HUES64 (cell line): Measurements from ENCODE around the gene PDE3A.

Experiments used
- H3K27ac ChIP-seq: 2 replicates; pipeline ENCODE4 v1.7.0; 2013; ENCODE audit warnings: low read depth, low read length, inconsistent platforms
- H3K27me3 ChIP-seq: 2 replicates; pipeline ENCODE4 v1.6.1; 2013; ENCODE audit warnings: mild to moderate bottlenecking, low read length; ENCODE audit not compliant: insufficient read depth
- H3K36me3 ChIP-seq: 2 replicates; pipeline ENCODE4 v1.6.1; 2013; ENCODE audit warnings: mild to moderate bottlenecking, low read length; ENCODE audit not compliant: insufficient read depth
- H3K4me1 ChIP-seq: 2 replicates; pipeline ENCODE4 v1.6.1; 2013; ENCODE audit warnings: mild to moderate bottlenecking, low read length, moderate library complexity; ENCODE audit not compliant: insufficient read depth
- H3K4me3 ChIP-seq: 2 replicates; pipeline ENCODE4 v1.5.1; 2013; ENCODE audit warnings: mild to moderate bottlenecking, low read length, moderate library complexity
- H3K9ac ChIP-seq: 2 replicates; pipeline ENCODE4 v1.6.1; 2013; ENCODE audit warnings: mild to moderate bottlenecking, low read depth, low read length
- H3K9me3 ChIP-seq: 2 replicates; pipeline ENCODE4 v1.6.1; 2013; ENCODE audit warnings: low read depth, low read length; ENCODE audit not compliant: insufficient read depth
- WGBS: fragments of 150-250, 120-280 bp; methylation state at CpG from one replicate; pipeline ENCODE4 v1.1.7; 2013; ENCODE audit warnings: missing lambda C conversion rate; 5-methylcytosine and 5-hydroxymethylcytosine counted together

Gene PDE3A

GRCh38 chr12:20585055-20585625, 216.8 kb downstream of the PDE3A start:
- Histone ChIP-seq H3K36me3 (no peaks in the 10 kb centered on the region), H3K9me3 (no peaks in the 10 kb centered on the region), H3K27ac (no peak overlapping the region), H3K4me3 (no peak overlapping the region), H3K4me1 (no peaks in the 10 kb centered on the region), H3K9ac (no peak overlapping the region), H3K27me3 (no peaks in the 10 kb centered on the region)
- 95% methylated on average over 2 of the region's 3 CpGs for WGBS

DNA sequence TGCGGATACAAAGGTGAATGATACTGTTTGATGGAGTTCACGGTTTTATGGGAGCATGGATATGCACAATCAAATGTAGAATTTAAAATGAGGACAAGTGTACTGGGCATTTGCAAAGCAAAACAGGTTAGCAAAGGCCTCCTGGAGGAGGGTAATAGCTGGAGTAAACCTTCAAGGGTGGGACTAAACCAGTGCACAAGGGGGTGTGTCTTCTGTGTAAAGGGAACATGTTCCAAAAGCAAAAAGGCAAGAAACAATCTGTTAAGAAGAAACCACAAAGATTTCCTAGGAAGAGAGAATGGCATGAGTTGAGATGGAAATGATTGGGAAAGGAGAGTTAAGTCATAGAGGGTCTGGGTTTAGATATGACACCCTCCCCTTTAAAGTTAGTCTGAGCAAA, 217.6 kb downstream of the PDE3A start:
- no peak overlapping the region for H3K27ac ChIP-seq
- no peak overlapping the region for H3K4me3 ChIP-seq
- H3K27me3 ChIP-seq, result no peaks in the 10 kb centered on the region
- 94% methylated on average over 2 of the region's 2 CpGs for WGBS
- H3K36me3 ChIP-seq, result no peaks in the 10 kb centered on the region
- H3K4me1 ChIP-seq, result no peaks in the 10 kb centered on the region
- H3K9me3 ChIP-seq, result no peaks in the 10 kb centered on the region
- no peak overlapping the region for H3K9ac ChIP-seq

DNA sequence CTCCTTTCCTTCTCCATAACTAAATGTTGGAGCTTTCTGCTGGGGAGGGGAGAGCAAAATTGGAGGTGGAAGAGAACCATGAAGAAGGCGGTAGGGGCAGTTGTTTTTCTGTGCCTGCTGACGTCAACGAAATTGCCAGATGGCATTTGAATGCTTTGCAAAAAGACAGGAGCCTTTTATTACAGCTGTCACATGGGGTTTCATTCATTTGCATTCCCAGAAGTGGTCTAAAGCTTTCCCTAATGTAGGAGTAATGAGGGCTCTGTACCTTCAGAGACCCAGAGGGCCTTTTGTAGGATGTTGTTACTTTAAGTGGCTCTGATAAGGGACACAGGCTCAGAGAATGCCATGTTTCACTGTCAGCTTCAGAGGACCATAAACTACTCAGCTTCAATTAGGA, 219.7 kb downstream of the PDE3A start:
- Histone ChIP-seq H3K9me3 (no peaks in the 10 kb centered on the region), H3K36me3 (no peaks in the 10 kb centered on the region), H3K4me1 (peaks cover 3% of the 10 kb centered on the region; the same call in 1 of the 2 replicates), H3K27me3 (no peaks in the 10 kb centered on the region), H3K4me3 (no peak overlapping the region), H3K9ac (no peak overlapping the region), H3K27ac (no peak overlapping the region)
- 64% methylated on average over 3 of the region's 3 CpGs for WGBS

GRCh38 chr12:20590570-20590969, 222.2 kb downstream of the PDE3A start:
- Histone ChIP-seq H3K4me1 (peaks cover 3% of the 10 kb centered on the region; the same call in 1 of the 2 replicates), H3K36me3 (no peaks in the 10 kb centered on the region), H3K27ac (no peak overlapping the region), H3K9ac (no peak overlapping the region), H3K27me3 (no peaks in the 10 kb centered on the region), H3K4me3 (no peak overlapping the region), H3K9me3 (no peaks in the 10 kb centered on the region)
- WGBS, result 89% methylated on average over 3 of the region's 3 CpGs

GRCh38 chr12:20592556-20592955, 224.2 kb downstream of the PDE3A start:
- no peak overlapping the region for H3K4me3 ChIP-seq
- H3K27me3 ChIP-seq, result no peaks in the 10 kb centered on the region
- H3K9me3 ChIP-seq, result no peaks in the 10 kb centered on the region
- no peak overlapping the region for H3K27ac ChIP-seq
- no peaks in the 10 kb centered on the region for H3K36me3 ChIP-seq
- H3K9ac ChIP-seq, result no peak overlapping the region
- 85% methylated on average over 2 of the region's 2 CpGs for WGBS
- H3K4me1 ChIP-seq, result peaks cover 3% of the 10 kb centered on the region; the same call in 1 of the 2 replicates

- no peak overlapping the region for H3K27ac ChIP-seq
- no peak overlapping the region for H3K9ac ChIP-seq
- WGBS, result 92% methylated on average over 3 of the region's 3 CpGs
- H3K4me1 ChIP-seq, result peaks cover 3% of the 10 kb centered on the region; the same call in 1 of the 2 replicates
- no peak overlapping the region for H3K4me3 ChIP-seq
- no peaks in the 10 kb centered on the region for H3K27me3 ChIP-seq
- no peaks in the 10 kb centered on the region for H3K36me3 ChIP-seq
- H3K9me3 ChIP-seq, result no peaks in the 10 kb centered on the region
These were observed 225.3 kb downstream of the PDE3A start for GRCh38 chr12:20593611-20594010.

DNA sequence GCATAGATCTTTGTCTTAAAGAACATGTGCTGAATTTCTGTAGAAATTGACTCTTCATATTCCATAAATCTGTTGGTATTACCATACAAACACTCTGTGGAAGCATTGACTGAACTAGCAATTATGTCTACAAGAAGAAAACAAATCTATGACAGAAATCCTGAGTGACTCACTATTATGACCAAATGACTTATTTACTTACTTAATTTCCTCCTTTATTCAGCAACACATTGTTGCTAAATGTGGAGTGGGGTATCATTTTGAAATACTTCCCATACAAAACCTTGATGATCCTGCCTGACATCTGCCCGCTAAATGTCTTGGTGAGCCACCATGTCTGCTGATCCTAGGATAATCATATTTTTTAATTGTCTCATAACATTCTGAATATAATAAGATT, 227.7 kb downstream of the PDE3A start:
- H3K9ac ChIP-seq, result no peak overlapping the region
- H3K4me1 ChIP-seq, result peaks cover 3% of the 10 kb centered on the region; the same call in 1 of the 2 replicates
- no peaks in the 10 kb centered on the region for H3K9me3 ChIP-seq
- no peak overlapping the region for H3K27ac ChIP-seq
- H3K27me3 ChIP-seq, result no peaks in the 10 kb centered on the region
- H3K4me3 ChIP-seq, result no peak overlapping the region
- no peaks in the 10 kb centered on the region for H3K36me3 ChIP-seq
- WGBS, result 100% methylated on average over 1 of the region's 1 CpG

DNA sequence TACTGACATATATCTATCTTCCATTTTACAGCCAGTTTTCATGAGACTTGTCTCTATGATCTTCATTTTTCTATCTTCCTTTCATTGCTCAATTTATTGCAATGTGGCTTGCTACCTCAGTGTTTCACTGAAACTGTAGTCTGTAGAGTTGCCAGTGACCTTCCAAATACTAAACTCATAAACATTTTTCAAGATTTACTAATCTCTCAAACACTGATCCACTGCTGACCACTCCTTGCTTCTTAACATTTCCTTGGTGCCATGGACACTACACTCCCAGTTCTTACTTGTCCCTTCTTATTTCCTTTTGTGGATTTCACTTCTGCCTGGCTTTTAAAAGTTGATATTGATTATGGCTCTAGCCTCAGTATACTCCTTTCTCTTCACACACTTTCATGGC, 231.4 kb downstream of the PDE3A start:
- Histone ChIP-seq H3K4me1 (peaks cover 5% of the 10 kb centered on the region; the same call in 1 of the 2 replicates), H3K9me3 (no peaks in the 10 kb centered on the region), H3K27ac (no peak overlapping the region), H3K4me3 (no peak overlapping the region), H3K36me3 (no peaks in the 10 kb centered on the region), H3K9ac (no peak overlapping the region), H3K27me3 (no peaks in the 10 kb centered on the region)

GRCh38 chr12:20601668-20602280, 233.4 kb downstream of the PDE3A start:
- H3K4me1 ChIP-seq, result peaks cover 5% of the 10 kb centered on the region; the same call in 1 of the 2 replicates
- H3K36me3 ChIP-seq, result no peaks in the 10 kb centered on the region
- H3K27ac ChIP-seq, result no peak overlapping the region
- no peak overlapping the region for H3K9ac ChIP-seq
- H3K9me3 ChIP-seq, result no peaks in the 10 kb centered on the region
- WGBS, result no CpG with 5 or more reads among the region's 2 CpGs
- H3K27me3 ChIP-seq, result no peaks in the 10 kb centered on the region
- no peak overlapping the region for H3K4me3 ChIP-seq

DNA sequence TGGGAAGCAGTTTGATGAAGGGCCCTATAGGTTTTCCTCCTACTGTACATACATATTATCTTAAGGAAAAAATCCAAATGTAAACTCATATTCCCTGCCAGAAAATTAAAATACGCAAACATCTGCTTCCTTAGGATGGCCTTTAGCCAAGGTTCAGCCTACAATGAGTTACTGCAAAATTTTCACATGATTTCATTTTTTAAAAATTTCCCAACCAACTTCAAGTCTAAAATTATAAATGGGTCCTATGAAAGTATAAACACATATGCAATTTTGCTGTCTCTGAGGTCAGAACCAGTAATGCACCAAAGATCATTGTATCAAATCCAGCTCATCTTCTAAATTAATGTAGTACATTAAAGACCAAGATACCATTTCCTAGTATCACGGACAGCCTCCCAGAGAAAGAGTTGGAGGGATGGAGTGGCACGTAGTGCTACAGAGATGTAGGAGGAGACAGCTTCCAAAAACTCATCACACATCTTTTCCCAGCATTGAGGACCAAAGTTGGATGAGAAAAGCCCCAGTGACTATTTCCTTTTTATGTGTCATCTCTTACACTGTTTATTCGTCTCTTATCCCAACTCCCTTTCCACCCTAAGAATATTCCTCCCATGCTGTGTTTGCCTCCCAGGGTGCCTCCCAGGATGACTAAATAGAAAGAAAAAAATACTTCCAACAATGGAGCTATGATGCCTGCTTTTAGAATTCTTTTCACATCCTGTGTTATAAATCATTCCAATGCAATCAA, 234.5 kb downstream of the PDE3A start:
- peaks cover 5% of the 10 kb centered on the region; the same call in 1 of the 2 replicates for H3K4me1 ChIP-seq
- H3K36me3 ChIP-seq, result no peaks in the 10 kb centered on the region
- H3K27me3 ChIP-seq, result no peaks in the 10 kb centered on the region
- no peak overlapping the region for H3K9ac ChIP-seq
- no peak overlapping the region for H3K4me3 ChIP-seq
- no peak overlapping the region for H3K27ac ChIP-seq
- H3K9me3 ChIP-seq, result no peaks in the 10 kb centered on the region
- 81% methylated on average over 2 of the region's 4 CpGs for WGBS

DNA sequence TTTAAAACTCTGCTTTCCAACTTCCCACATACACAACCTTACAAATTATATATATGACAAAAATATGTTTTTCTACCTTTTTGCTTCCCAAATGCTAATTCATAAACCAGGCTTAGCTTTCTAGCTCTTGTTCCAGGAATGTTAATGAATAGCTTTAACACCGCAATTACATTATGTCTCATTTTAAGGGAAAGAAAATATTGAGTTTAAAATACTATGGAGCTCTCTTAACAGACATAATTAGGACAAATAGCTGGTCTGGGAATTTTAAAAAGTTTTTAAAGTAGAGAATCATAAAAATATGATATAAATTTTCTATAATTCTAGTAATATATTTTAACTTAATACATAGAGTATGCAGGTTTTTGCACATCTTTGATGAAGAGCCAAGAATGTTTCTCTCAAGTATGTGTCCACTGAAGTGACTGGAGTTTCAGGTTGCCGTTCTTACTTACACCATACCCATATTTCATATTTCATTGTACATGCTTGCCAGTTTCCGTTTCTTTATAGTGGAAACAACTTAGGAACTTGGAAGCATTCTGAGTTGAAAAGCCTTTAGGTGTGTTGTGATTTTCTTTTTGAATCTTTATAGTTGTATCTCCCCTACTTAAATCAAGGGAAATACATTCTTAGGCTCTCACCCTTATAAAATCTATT, 236.2 kb downstream of the PDE3A start:
- WGBS, result 100% methylated on average over 1 of the region's 3 CpGs
- H3K27ac ChIP-seq, result no peak overlapping the region
- no peaks in the 10 kb centered on the region for H3K27me3 ChIP-seq
- no peak overlapping the region for H3K4me3 ChIP-seq
- no peaks in the 10 kb centered on the region for H3K36me3 ChIP-seq
- no peaks in the 10 kb centered on the region for H3K9me3 ChIP-seq
- no peak overlapping the region for H3K9ac ChIP-seq
- H3K4me1 ChIP-seq, result peaks cover 5% of the 10 kb centered on the region; the same call in 1 of the 2 replicates
